Liver (tissue), 9 donors: Measurements from ENCODE around the gene DHRS3. TPM values are rescaled to one million over a fixed set of nuclear protein-coding genes. Genes with fewer than 3 reads are reported as not detected.
A peak's percentile ranks its signal among the peaks of the same experiment; 100 is the strongest.

ENCODE experiments used
- DNase-seq: peaks from one replicate; pipeline ENCODE4 v3.0.0-alpha.2; 2017; ENCODE audit warnings: low spot score
- H3K27ac ChIP-seq, 2 donors: one replicate each; pipeline ENCODE4 v1.7.0; 2013; ENCODE audit warnings: inconsistent platforms in 2 of 2, low read length in 2 of 2, control low read depth in 1 of 2, low read depth in 1 of 2, mild to moderate bottlenecking in 1 of 2
- H3K27me3 ChIP-seq, 4 donors: one replicate each; pipeline versions ENCODE4 v1.6.1 to v1.7.0; 2013; ENCODE audit warnings: low read length in 3 of 4, inconsistent platforms in 1 of 4, mild to moderate bottlenecking in 1 of 4, moderate library complexity in 1 of 4; ENCODE audit not compliant: control insufficient read depth in 4 of 4, insufficient read depth in 4 of 4
- H3K36me3 ChIP-seq, 4 donors: one replicate each; pipeline versions ENCODE4 v1.6.1 to v1.7.0; 2013; ENCODE audit warnings: low read length in 3 of 4, mild to moderate bottlenecking in 3 of 4, low read depth in 1 of 4, moderate library complexity in 1 of 4; ENCODE audit not compliant: control insufficient read depth in 4 of 4, insufficient read depth in 3 of 4
- H3K4me1 ChIP-seq, 4 donors: one replicate each; pipeline versions ENCODE4 v1.6.1 to v1.7.0; 2013; ENCODE audit warnings: low read length in 3 of 4, mild to moderate bottlenecking in 3 of 4, moderate library complexity in 1 of 4; ENCODE audit not compliant: control insufficient read depth in 4 of 4, insufficient read depth in 4 of 4
- H3K4me3 ChIP-seq, 3 donors: one replicate each; pipeline versions ENCODE4 v1.6.1 to v1.7.0; 2013; ENCODE audit warnings: low read length in 3 of 3, control low read depth in 1 of 3, low read depth in 1 of 3, mild to moderate bottlenecking in 1 of 3
- H3K9ac ChIP-seq, 2 donors: one replicate each; pipeline ENCODE4 v1.7.0; 2013; ENCODE audit warnings: low read length in 2 of 2, mild to moderate bottlenecking in 2 of 2, moderate library complexity in 2 of 2, control low read depth in 1 of 2, low read depth in 1 of 2
- H3K9me3 ChIP-seq, 4 donors: one replicate each; pipeline versions ENCODE4 v1.6.1 to v1.7.0; 2013; ENCODE audit warnings: low read length in 3 of 4; ENCODE audit not compliant: control insufficient read depth in 4 of 4
- ATF3 ChIP-seq: IDR thresholded peaks from 2 replicates; pipeline ENCODE4 v1.6.1; 2016; ENCODE audit warnings: antibody characterized with exemption
- CTCF ChIP-seq: fragments of 150-350 bp; IDR thresholded peaks from 2 replicates; pipeline ENCODE4 v1.5.1; 2017; ENCODE audit warnings: improper control_type of control experiment, low read depth, low read length; ENCODE audit not compliant: missing input control
- EGR1 ChIP-seq, 2 donors: IDR thresholded peaks; 2 replicates each; pipeline ENCODE4 v1.6.1; 2016 to 2018; ENCODE audit warnings: antibody characterized with exemption in 2 of 2, low read depth in 2 of 2
- FOXA1 ChIP-seq: IDR thresholded peaks from 2 replicates; pipeline ENCODE4 v1.6.1; 2016; ENCODE audit warnings: antibody characterized with exemption
- FOXA2 ChIP-seq: IDR thresholded peaks from 2 replicates; pipeline ENCODE4 v1.6.1; 2016; ENCODE audit warnings: antibody characterized with exemption
- GABPA ChIP-seq, 2 donors: IDR thresholded peaks in 1 of 2; conservative IDR thresholded peaks in 1 of 2; 2 replicates each; pipeline ENCODE4 v1.6.1; 2016; ENCODE audit warnings: antibody characterized with exemption in 2 of 2, mild to moderate bottlenecking in 1 of 2, moderate library complexity in 1 of 2
- HNF4A ChIP-seq, 2 donors: conservative IDR thresholded peaks; 2 replicates each; pipeline ENCODE4 v1.6.1; 2016; ENCODE audit warnings: antibody characterized with exemption in 2 of 2, mild to moderate bottlenecking in 2 of 2
- HNF4G ChIP-seq: IDR thresholded peaks from 2 replicates; pipeline ENCODE4 v1.6.1; 2016; ENCODE audit warnings: antibody characterized with exemption
- JUND ChIP-seq, 2 donors: IDR thresholded peaks; 2 replicates each; pipeline ENCODE4 v1.6.1; 2016; ENCODE audit warnings: antibody characterized with exemption in 2 of 2
- NR2F2 ChIP-seq: IDR thresholded peaks from 2 replicates; pipeline ENCODE4 v1.6.1; 2016; ENCODE audit warnings: antibody characterized with exemption
- RAD21 ChIP-seq, 2 donors: IDR thresholded peaks; 2 replicates each; pipeline ENCODE4 v1.6.1; 2016; ENCODE audit warnings: antibody characterized with exemption in 2 of 2, mild to moderate bottlenecking in 2 of 2
- REST ChIP-seq: IDR thresholded peaks from 2 replicates; pipeline ENCODE4 v1.6.1; 2016; ENCODE audit warnings: antibody characterized with exemption, mild to moderate bottlenecking
- RXRA ChIP-seq, 2 donors: IDR thresholded peaks; 2 replicates each; pipeline ENCODE4 v1.6.1; 2017 to 2018; ENCODE audit warnings: antibody characterized with exemption in 2 of 2, mild to moderate bottlenecking in 1 of 2
- SP1 ChIP-seq: IDR thresholded peaks from 2 replicates; pipeline ENCODE4 v1.6.1; 2018; ENCODE audit warnings: antibody characterized with exemption, mild to moderate bottlenecking
- TAF1 ChIP-seq: conservative IDR thresholded peaks from 2 replicates; pipeline ENCODE4 v1.6.1; 2016; ENCODE audit warnings: antibody characterized with exemption, mild to moderate bottlenecking
- YY1 ChIP-seq: IDR thresholded peaks from 2 replicates; pipeline ENCODE4 v1.6.1; 2016; ENCODE audit warnings: antibody characterized with exemption, mild to moderate bottlenecking
- WGBS: extraction: QIAGEN DNeasy Blood & Tissue Kit; methylation state at CpG from one replicate; pipeline ENCODE4 v1.1.7; 2013; 5-methylcytosine and 5-hydroxymethylcytosine counted together
- polyA plus RNA-seq, 2 donors: library from polyadenylated mRNA; stranded (reverse) in 1 of 2; unstranded in 1 of 2; fragments of 200-250 nt in 1 of 2; fragments of >200 nt in 1 of 2; fragmentation: Nextera tagmentation in 1 of 2; extraction: Ambion mirVana in 1 of 2; gene quantifications; one replicate each; pipeline versions ENCODE4 v1.2.1 to v1.2.3, GENCODE V29; 2013 to 2015
- total RNA-seq, 2 donors: library from RNA; depleted of rRNA; stranded (reverse); fragments of >200 nt; gene quantifications; one replicate each; pipeline ENCODE4 v1.2.3, GENCODE V29; 2014
- TF ChIP-seq, protein P1 (sequence below): IDR thresholded peaks from 2 replicates; pipeline ENCODE4 v1.6.1; 2016; ENCODE audit warnings: antibody characterized with exemption
- TF ChIP-seq, protein P2 (sequence below): IDR thresholded peaks from 2 replicates; pipeline ENCODE4 v1.6.1; 2016; ENCODE audit warnings: antibody characterized with exemption
- donor health status: healthy.
- donor health status: healthy.
- donor health status: healthy.
- donor health status: healthy.
- donor health status: healthy.

Gene DHRS3
- total and polyA plus RNA-seq, 4 donors = 62.6 to 185 (median 158) TPM

- TF ChIP-seq CTCF (no peak), EGR1 (IDR thresholded peaks at IDR 0.05; ENCODE audit: low read depth in 2 of 2) (no peak), ATF3 (no peak), JUND (IDR thresholded peaks at IDR 0.05) (no peak), HNF4A (conservative IDR thresholded peaks at IDR 0.05) (no peak)
These were observed 38.6 kb upstream of the DHRS3 start (continued) for GRCh38 chr1:12656575-12656974.

- Histone ChIP-seq H3K27me3 (no peaks in the 10 kb centered on the region), H3K4me3 (no peak overlapping the region), H3K36me3 (no peaks in the 10 kb centered on the region), H3K9me3 (no peaks in the 10 kb centered on the region), H3K4me1 (peaks cover 0 to 2% (median 0%) of the 10 kb centered on the region in 4 donors), H3K27ac (no peak overlapping the region), H3K9ac (no peak overlapping the region)
- no peak for DNase-seq
- 45% methylated on average over 8 of the region's 8 CpGs for WGBS
- TF ChIP-seq FOXA2 (no peak), HNF4A (conservative IDR thresholded peaks at IDR 0.05) (peak in 1 of 2 donors; percentile 18), SP1 (no peak), RXRA (IDR thresholded peaks at IDR 0.05) (peak in 1 of 2 donors; percentile 15)
These were observed 36.6 kb upstream of the DHRS3 start for GRCh38 chr1:12654657-12655056.

DNA sequence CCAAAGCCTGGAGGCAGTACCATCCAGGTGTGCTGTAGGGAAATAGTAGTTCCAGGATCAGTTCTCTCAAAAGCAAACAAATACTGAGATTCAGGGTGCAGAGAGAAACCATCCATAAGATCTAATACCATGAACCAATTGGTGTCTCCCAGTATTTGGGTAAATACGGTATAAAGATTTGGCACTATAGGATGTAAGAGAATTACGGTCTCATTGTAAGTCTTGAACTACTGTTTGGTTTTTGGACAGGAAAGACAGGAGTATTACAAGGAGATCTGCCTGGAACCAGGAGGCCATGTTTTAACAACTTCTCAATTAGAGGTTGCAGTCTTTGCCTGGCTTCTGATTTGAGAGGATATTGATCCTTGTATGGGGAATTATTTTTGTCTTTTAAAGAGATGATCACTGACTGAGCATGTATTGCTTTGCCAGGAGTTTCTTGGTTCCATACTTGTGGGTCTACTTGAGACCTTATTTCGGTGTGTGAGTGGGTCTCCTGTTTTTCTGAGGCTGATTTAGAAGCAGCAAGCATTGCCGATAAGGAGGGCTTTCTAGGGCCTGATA is 36.1 kb upstream of the DHRS3 start:
- peaks cover 0 to 2% (median 0%) of the 10 kb centered on the region in 4 donors for H3K4me1 ChIP-seq
- DNase-seq = no peak
- 88% methylated on average over 4 of the region's 4 CpGs for WGBS
- no peaks in the 10 kb centered on the region for H3K9me3 ChIP-seq
- H3K36me3 ChIP-seq = no peaks in the 10 kb centered on the region
- H3K27ac ChIP-seq = no peak overlapping the region
- H3K4me3 ChIP-seq = no peak overlapping the region
- TF ChIP-seq REST (no peak), RXRA (IDR thresholded peaks at IDR 0.05) (no peak), HNF4A (conservative IDR thresholded peaks at IDR 0.05) (no peak), CTCF (no peak), JUND (IDR thresholded peaks at IDR 0.05) (no peak), EGR1 (IDR thresholded peaks at IDR 0.05; ENCODE audit: low read depth in 2 of 2) (no peak), ATF3 (no peak), SP1 (no peak), FOXA2 (no peak), GABPA (IDR thresholded peaks at IDR 0.05 in 1 of 2, conservative IDR thresholded peaks at IDR 0.05 in 1 of 2) (no peak), NR2F2 (no peak), YY1 (no peak), FOXA1 (no peak), HNF4G (no peak), TAF1 (no peak), RAD21 (IDR thresholded peaks at IDR 0.05) (no peak)
- TF ChIP-seq, protein P1, sequence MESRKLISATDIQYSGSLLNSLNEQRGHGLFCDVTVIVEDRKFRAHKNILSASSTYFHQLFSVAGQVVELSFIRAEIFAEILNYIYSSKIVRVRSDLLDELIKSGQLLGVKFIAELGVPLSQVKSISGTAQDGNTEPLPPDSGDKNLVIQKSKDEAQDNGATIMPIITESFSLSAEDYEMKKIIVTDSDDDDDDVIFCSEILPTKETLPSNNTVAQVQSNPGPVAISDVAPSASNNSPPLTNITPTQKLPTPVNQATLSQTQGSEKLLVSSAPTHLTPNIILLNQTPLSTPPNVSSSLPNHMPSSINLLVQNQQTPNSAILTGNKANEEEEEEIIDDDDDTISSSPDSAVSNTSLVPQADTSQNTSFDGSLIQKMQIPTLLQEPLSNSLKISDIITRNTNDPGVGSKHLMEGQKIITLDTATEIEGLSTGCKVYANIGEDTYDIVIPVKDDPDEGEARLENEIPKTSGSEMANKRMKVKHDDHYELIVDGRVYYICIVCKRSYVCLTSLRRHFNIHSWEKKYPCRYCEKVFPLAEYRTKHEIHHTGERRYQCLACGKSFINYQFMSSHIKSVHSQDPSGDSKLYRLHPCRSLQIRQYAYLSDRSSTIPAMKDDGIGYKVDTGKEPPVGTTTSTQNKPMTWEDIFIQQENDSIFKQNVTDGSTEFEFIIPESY = no peak
- TF ChIP-seq, protein P2, sequence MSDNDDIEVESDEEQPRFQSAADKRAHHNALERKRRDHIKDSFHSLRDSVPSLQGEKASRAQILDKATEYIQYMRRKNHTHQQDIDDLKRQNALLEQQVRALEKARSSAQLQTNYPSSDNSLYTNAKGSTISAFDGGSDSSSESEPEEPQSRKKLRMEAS = no peak
- no peak overlapping the region for H3K9ac ChIP-seq
- no peaks in the 10 kb centered on the region for H3K27me3 ChIP-seq
